Activated naive CD4-positive, alpha-beta T cell treated with anti-CD3 and anti-CD28 coated beads, Interleukin-2, amount 10 ng/mL, durations not matched to agents 7 days and 5 days (primary cell): ENCODE results near the gene S100A7.

Source experiments
- CTCF ChIA-PET: fragments of 350-600 bp; sonication (Branson Sonifier 250); formaldehyde crosslinking; loops from one replicate; lab custom pipeline; 2021; ENCODE audit warnings: antibody characterized with exemption; lab: Charles Lee
- DNase-seq: peaks from one replicate; pipeline ENCODE4 v3.0.0-alpha.2; 2020
- H3K27ac Mint-ChIP-seq: one replicate; pipeline ENCODE4 v1.8.0; 2021; ENCODE audit warnings: mild to moderate bottlenecking, moderate library complexity, mixed read lengths
- H3K27me3 Mint-ChIP-seq: one replicate; pipeline ENCODE4 v1.8.0; 2021; ENCODE audit warnings: mild to moderate bottlenecking, mixed read lengths
- H3K36me3 Mint-ChIP-seq: one replicate; pipeline ENCODE4 v1.8.0; 2021; ENCODE audit warnings: mixed read lengths
- H3K4me1 Mint-ChIP-seq: one replicate; pipeline ENCODE4 v1.8.0; 2021; ENCODE audit warnings: mixed read lengths
- H3K4me3 Mint-ChIP-seq: one replicate; pipeline ENCODE4 v1.8.0; 2021; ENCODE audit warnings: mild to moderate bottlenecking, moderate library complexity, mixed read lengths
- H3K9me3 Mint-ChIP-seq: one replicate; pipeline ENCODE4 v1.8.0; 2021; ENCODE audit warnings: mixed read lengths

The S100A7 gene

GRCh38 chr1:153488731-153489130 lies 28.3 kb upstream of the S100A7 start:
- Mint-ChIP-seq H3K27ac (no peak overlapping the region), H3K27me3 (peaks cover 49% of the 10 kb centered on the region), H3K4me3 (no peak overlapping the region), H3K36me3 (no peaks in the 10 kb centered on the region), H3K4me1 (no peaks in the 10 kb centered on the region), H3K9me3 (no peaks in the 10 kb centered on the region)
- no peak for DNase-seq
- CTCF ChIA-PET: interaction anchor here (1.1 to 1.3 kb wide), 2 partner anchors 23 to 136 kb away, joined by 3 to 4 read pairs; no protein-coding TSS in a partner anchor

- DNase-seq: no peak
- Mint-ChIP-seq H3K4me1 (no peaks in the 10 kb centered on the region), H3K36me3 (no peaks in the 10 kb centered on the region), H3K4me3 (no peak overlapping the region), H3K27ac (no peak overlapping the region), H3K9me3 (no peaks in the 10 kb centered on the region), H3K27me3 (peaks cover 47% of the 10 kb centered on the region)
- CTCF ChIA-PET: no interaction called here
These were observed 27.3 kb upstream of the S100A7 start for GRCh38 chr1:153487707-153488106.

GRCh38 chr1:153485863-153486262 lies 25.4 kb upstream of the S100A7 start:
- no peak for DNase-seq
- Mint-ChIP-seq H3K27me3 (peaks cover 44% of the 10 kb centered on the region), H3K27ac (no peak overlapping the region), H3K4me3 (no peak overlapping the region), H3K36me3 (no peaks in the 10 kb centered on the region), H3K9me3 (no peaks in the 10 kb centered on the region), H3K4me1 (no peaks in the 10 kb centered on the region)
- CTCF ChIA-PET: interaction anchor here (0.7 to 3.7 kb wide), 4 partner anchors 9 to 519 kb away, joined by 3 to 19 read pairs (median 6); no protein-coding TSS in a partner anchor

- H3K27me3 Mint-ChIP-seq: peaks cover 56% of the 10 kb centered on the region
These were observed 23.3 kb upstream of the S100A7 start for GRCh38 chr1:153483776-153484175.

GRCh38 chr1:153481124-153481523 lies 20.7 kb upstream of the S100A7 start:
- Mint-ChIP-seq H3K9me3 (no peaks in the 10 kb centered on the region), H3K27ac (no peak overlapping the region), H3K4me3 (no peak overlapping the region), H3K36me3 (no peaks in the 10 kb centered on the region), H3K4me1 (no peaks in the 10 kb centered on the region), H3K27me3 (peaks cover 59% of the 10 kb centered on the region)
- CTCF ChIA-PET: no interaction called here
- DNase-seq: no peak

More at GRCh38 chr1:153483776-153484175, 23.3 kb upstream of the S100A7 start:
- CTCF ChIA-PET: interaction anchor here (3.7 kb wide), 1 partner anchor 12 kb away, joined by 19 read pairs; no protein-coding TSS in a partner anchor
- Mint-ChIP-seq H3K27ac (no peak overlapping the region), H3K4me3 (no peak overlapping the region), H3K9me3 (no peaks in the 10 kb centered on the region), H3K36me3 (no peaks in the 10 kb centered on the region), H3K4me1 (no peaks in the 10 kb centered on the region)
- DNase-seq: no peak

GRCh38 chr1:153478692-153479618 lies 18.5 kb upstream of the S100A7 start:
- CTCF ChIA-PET: interaction anchor here (0.7 to 1.5 kb wide), 3 partner anchors 8 to 126 kb away, joined by 3 to 6 read pairs (median 4); no protein-coding TSS in a partner anchor
- H3K27me3 Mint-ChIP-seq: peaks cover 40% of the 10 kb centered on the region
- H3K9me3 Mint-ChIP-seq: peaks cover 3% of the 10 kb centered on the region
- no peaks in the 10 kb centered on the region for H3K4me1 Mint-ChIP-seq
- H3K4me3 Mint-ChIP-seq: no peak overlapping the region
- no peaks in the 10 kb centered on the region for H3K36me3 Mint-ChIP-seq
- no peak overlapping the region for H3K27ac Mint-ChIP-seq
- no peak for DNase-seq

GRCh38 chr1:153478047-153478691 lies 17.7 kb upstream of the S100A7 start:
- DNase-seq: no peak
- H3K27ac Mint-ChIP-seq: no peak overlapping the region
- H3K4me3 Mint-ChIP-seq: no peak overlapping the region
- peaks cover 36% of the 10 kb centered on the region for H3K27me3 Mint-ChIP-seq
- H3K4me1 Mint-ChIP-seq: no peaks in the 10 kb centered on the region
- H3K9me3 Mint-ChIP-seq: peaks cover 3% of the 10 kb centered on the region
- H3K36me3 Mint-ChIP-seq: no peaks in the 10 kb centered on the region
- CTCF ChIA-PET: interaction anchor here (0.7 to 1.2 kb wide), 3 partner anchors 7 to 17 kb away, joined by 3 to 4 read pairs (median 3); no protein-coding TSS in a partner anchor

GRCh38 chr1:153476491-153477093 lies 16.1 kb upstream of the S100A7 start:
- Mint-ChIP-seq H3K36me3 (no peaks in the 10 kb centered on the region), H3K27me3 (peaks cover 31% of the 10 kb centered on the region), H3K4me1 (no peaks in the 10 kb centered on the region), H3K9me3 (peaks cover 14% of the 10 kb centered on the region), H3K27ac (no peak overlapping the region), H3K4me3 (no peak overlapping the region)
- DNase-seq: no peak
- CTCF ChIA-PET: interaction anchor here (1.2 kb wide), 1 partner anchor 18 kb away, joined by 3 read pairs; no protein-coding TSS in a partner anchor

- peaks cover 27% of the 10 kb centered on the region for H3K27me3 Mint-ChIP-seq
- CTCF ChIA-PET: interaction anchor here (0.9 kb wide), 1 partner anchor 9 kb away, joined by 3 read pairs; no protein-coding TSS in a partner anchor
- no peak overlapping the region for H3K4me3 Mint-ChIP-seq
- DNase-seq: no peak
- no peaks in the 10 kb centered on the region for H3K4me1 Mint-ChIP-seq
- H3K36me3 Mint-ChIP-seq: no peaks in the 10 kb centered on the region
- H3K9me3 Mint-ChIP-seq: peaks cover 14% of the 10 kb centered on the region
- H3K27ac Mint-ChIP-seq: no peak overlapping the region
These were observed 14.8 kb upstream of the S100A7 start for GRCh38 chr1:153475282-153475681.

GRCh38 chr1:153474347-153474746 lies 13.9 kb upstream of the S100A7 start:
- Mint-ChIP-seq H3K27ac (no peak overlapping the region), H3K27me3 (peaks cover 29% of the 10 kb centered on the region), H3K4me1 (no peaks in the 10 kb centered on the region), H3K36me3 (no peaks in the 10 kb centered on the region), H3K4me3 (no peak overlapping the region), H3K9me3 (peaks cover 14% of the 10 kb centered on the region)
- DNase-seq: no peak
- CTCF ChIA-PET: no interaction called here

GRCh38 chr1:153470707-153471106 lies 10.3 kb upstream of the S100A7 start:
- Mint-ChIP-seq H3K4me1 (no peaks in the 10 kb centered on the region), H3K36me3 (no peaks in the 10 kb centered on the region), H3K27me3 (peaks cover 31% of the 10 kb centered on the region), H3K4me3 (no peak overlapping the region), H3K27ac (no peak overlapping the region), H3K9me3 (peaks cover 14% of the 10 kb centered on the region)
- no peak for DNase-seq
- CTCF ChIA-PET: interaction anchor here (1.2 kb wide), 1 partner anchor 8 kb away, joined by 3 read pairs; no protein-coding TSS in a partner anchor

GRCh38 chr1:153466908-153467307 lies 6.5 kb upstream of the S100A7 start:
- CTCF ChIA-PET: interaction anchor here (1.4 to 2.2 kb wide), 5 partner anchors 19 to 114 kb away, joined by 3 to 15 read pairs (median 8); no protein-coding TSS in a partner anchor
- DNase-seq: no peak
- H3K36me3 Mint-ChIP-seq: no peaks in the 10 kb centered on the region
- H3K4me1 Mint-ChIP-seq: no peaks in the 10 kb centered on the region
- peaks cover 2% of the 10 kb centered on the region for H3K9me3 Mint-ChIP-seq
- H3K4me3 Mint-ChIP-seq: no peak overlapping the region
- no peak overlapping the region for H3K27ac Mint-ChIP-seq
- peaks cover 41% of the 10 kb centered on the region for H3K27me3 Mint-ChIP-seq

- Mint-ChIP-seq H3K36me3 (no peaks in the 10 kb centered on the region), H3K27ac (no peak overlapping the region), H3K27me3 (peaks cover 45% of the 10 kb centered on the region), H3K4me1 (no peaks in the 10 kb centered on the region), H3K9me3 (no peaks in the 10 kb centered on the region), H3K4me3 (no peak overlapping the region)
- DNase-seq: peak; percentile 71
- CTCF ChIA-PET: interaction anchor here (0.6 to 2.2 kb wide), 9 partner anchors 9 to 545 kb away, joined by 3 to 15 read pairs (median 3); no protein-coding TSS in a partner anchor
These were observed 5.6 kb upstream of the S100A7 start for GRCh38 chr1:153465811-153466636.
